Measurements from ENCODE around the gene PRDM2. TPM values are rescaled to one million over a fixed set of nuclear protein-coding genes. Genes with fewer than 3 reads are reported as not detected.

Gene PRDM2
- total and polyA plus RNA-seq, 2 experiments from 2014 or later = 19.1 to 26.0 TPM

GRCh38 chr1:13722808-13723360, 22.9 kb downstream of the PRDM2 start:
- DNase-seq (ENCODE audit: low read depth in 1 of 2, low spot score in 1 of 2) = no peak
- TF ChIP-seq CTCF (IDR thresholded peaks at IDR 0.05; ENCODE audit: low read depth, low read length) = no peak

GRCh38 chr1:13723810-13724209, 23.8 kb downstream of the PRDM2 start:
- Histone ChIP-seq H3K27me3 (no peaks in the 10 kb centered on the region), H3K4me3 (no peak overlapping the region), H3K4me1 (ENCODE audit: low read depth) (peaks cover 2% of the 10 kb centered on the region), H3K27ac (no peak overlapping the region), H3K9me3 (ENCODE audit: low read depth) (no peaks in the 10 kb centered on the region), H3K36me3 (no peaks in the 10 kb centered on the region)
- DNase-seq (ENCODE audit: low read depth in 1 of 2, low spot score in 1 of 2) = peak in 1 of 2 donors; percentile 81
- TF ChIP-seq CTCF (IDR thresholded peaks at IDR 0.05; ENCODE audit: low read depth, low read length) = no peak

More at GRCh38 chr1:13722808-13723360, 22.9 kb downstream of the PRDM2 start:
- Histone ChIP-seq H3K4me3 (no peak overlapping the region), H3K27me3 (no peaks in the 10 kb centered on the region), H3K27ac (no peak overlapping the region), H3K36me3 (no peaks in the 10 kb centered on the region), H3K9me3 (ENCODE audit: low read depth) (no peaks in the 10 kb centered on the region), H3K4me1 (ENCODE audit: low read depth) (no peaks in the 10 kb centered on the region)

- H3K27me3 ChIP-seq = no peaks in the 10 kb centered on the region
- H3K4me3 ChIP-seq = no peak overlapping the region
- H3K9me3 ChIP-seq (ENCODE audit: low read depth) = no peaks in the 10 kb centered on the region
- no peak overlapping the region for H3K27ac ChIP-seq
- peaks cover 6% of the 10 kb centered on the region for H3K4me1 ChIP-seq (ENCODE audit: low read depth)
- peak; percentile 37 to 45 for DNase-seq (ENCODE audit: low read depth in 1 of 2, low spot score in 1 of 2)
- H3K36me3 ChIP-seq = no peaks in the 10 kb centered on the region
- peak; percentile 28 for TF ChIP-seq CTCF (IDR thresholded peaks at IDR 0.05; ENCODE audit: low read depth, low read length)
Measured at GRCh38 chr1:13725714-13726175, 25.8 kb downstream of the PRDM2 start.

- Histone ChIP-seq H3K27ac (peak overlapping the region; percentile 25), H3K9me3 (ENCODE audit: low read depth) (no peaks in the 10 kb centered on the region), H3K4me3 (no peak overlapping the region), H3K27me3 (no peaks in the 10 kb centered on the region), H3K4me1 (ENCODE audit: low read depth) (peaks cover 6% of the 10 kb centered on the region), H3K36me3 (no peaks in the 10 kb centered on the region)
- DNase-seq (ENCODE audit: low read depth in 1 of 2, low spot score in 1 of 2) = no peak
- TF ChIP-seq CTCF (IDR thresholded peaks at IDR 0.05; ENCODE audit: low read depth, low read length) = no peak
Measured at GRCh38 chr1:13728091-13728715, 28.2 kb downstream of the PRDM2 start.

- Histone ChIP-seq H3K9me3 (ENCODE audit: low read depth) (no peaks in the 10 kb centered on the region), H3K27ac (no peak overlapping the region), H3K27me3 (no peaks in the 10 kb centered on the region), H3K4me1 (ENCODE audit: low read depth) (peaks cover 6% of the 10 kb centered on the region), H3K36me3 (no peaks in the 10 kb centered on the region), H3K4me3 (no peak overlapping the region)
- TF ChIP-seq CTCF (IDR thresholded peaks at IDR 0.05; ENCODE audit: low read depth, low read length) = no peak
- DNase-seq (ENCODE audit: low read depth in 1 of 2, low spot score in 1 of 2) = no peak
Measured at GRCh38 chr1:13730291-13730690, 30.3 kb downstream of the PRDM2 start.
